ENCODE results near the gene CATSPER1.

CATSPER1 gene

GRCh38 chr11:65973439-65974110, 52.7 kb downstream of the CATSPER1 start:
- DNase-seq (ENCODE audit: low read depth in 2 of 3, low spot score in 2 of 3): no peak

- no peak for DNase-seq (ENCODE audit: low read depth in 2 of 3, low spot score in 2 of 3)
Observed at GRCh38 chr11:65972116-65972515, 54.2 kb downstream of the CATSPER1 start.

GRCh38 chr11:65968600-65969482, 57.4 kb downstream of the CATSPER1 start:
- no peak for DNase-seq (ENCODE audit: low read depth in 2 of 3, low spot score in 2 of 3)

GRCh38 chr11:65967329-65967934, 58.8 kb downstream of the CATSPER1 start:
- no peak for DNase-seq (ENCODE audit: low read depth in 2 of 3, low spot score in 2 of 3)

Measured in activated CD8-positive, alpha-beta memory T cell treated with anti-CD3 and anti-CD28 coated beads for 48 hours (primary cell).